ENCODE measurements around the gene ESPNL.

ESPNL gene

DNA sequence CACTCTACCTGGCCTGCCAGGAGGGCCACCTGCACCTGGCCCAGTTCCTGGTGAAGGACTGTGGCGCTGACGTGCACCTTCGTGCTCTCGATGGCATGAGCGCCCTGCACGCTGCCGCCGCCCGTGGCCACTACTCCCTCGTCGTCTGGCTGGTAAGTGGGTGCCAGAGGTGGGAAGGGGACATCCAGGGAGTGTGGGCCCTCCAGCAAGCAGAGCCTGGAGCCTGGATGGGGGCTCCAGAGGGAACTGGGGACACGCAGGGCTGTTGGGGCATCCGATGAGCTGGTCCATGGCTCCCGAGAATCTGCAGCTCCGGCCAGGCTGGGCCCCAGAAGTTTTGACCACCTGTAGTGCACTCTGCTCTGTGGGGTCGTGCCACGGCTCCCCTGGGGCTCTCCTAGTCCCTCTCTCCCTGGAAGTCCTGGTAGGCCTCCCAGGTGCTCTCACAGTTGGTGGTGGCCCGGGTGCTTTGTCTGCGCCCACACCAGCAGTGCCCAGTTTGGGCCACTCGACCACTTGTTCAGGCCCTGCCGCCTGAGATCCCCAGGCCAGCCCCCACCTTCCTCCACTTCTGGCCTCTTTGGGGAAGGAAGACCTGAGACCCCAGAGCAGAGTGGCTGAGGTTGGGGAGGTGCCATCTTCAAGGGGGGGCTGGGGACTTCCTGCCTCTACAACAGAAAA, 4.7 kb downstream of the ESPNL start:
- Histone ChIP-seq H3K4me1 (ENCODE audit: control insufficient read depth in 5 of 5, insufficient read depth in 5 of 5, low read length in 5 of 5) (peaks cover 0 to 14% (median 4%) of the 10 kb centered on the region in 5 donors), H3K9ac (ENCODE audit: low read length in 5 of 5) (no peak overlapping the region), H3K9me3 (ENCODE audit: control insufficient read depth in 5 of 5, low read length in 5 of 5) (no peaks in the 10 kb centered on the region), H3K27me3 (ENCODE audit: control insufficient read depth in 5 of 5, insufficient read depth in 4 of 5, low read length in 5 of 5) (peaks cover 11 to 19% (median 16%) of the 10 kb centered on the region in 5 donors), H3K27ac (ENCODE audit: low read depth, low read length) (no peak overlapping the region), H3K4me3 (ENCODE audit: low read depth in 1 of 5, low read length in 5 of 5) (no peak overlapping the region), H3K36me3 (ENCODE audit: control insufficient read depth in 5 of 5, insufficient read depth in 5 of 5, low read length in 5 of 5) (no peaks in the 10 kb centered on the region)

GRCh38 chr2:238105506-238106338, 5.6 kb downstream of the ESPNL start:
- Histone ChIP-seq H3K9ac (ENCODE audit: low read length in 5 of 5) (no peak overlapping the region), H3K4me3 (ENCODE audit: low read depth in 1 of 5, low read length in 5 of 5) (no peak overlapping the region), H3K9me3 (ENCODE audit: control insufficient read depth in 5 of 5, low read length in 5 of 5) (no peaks in the 10 kb centered on the region), H3K27me3 (ENCODE audit: control insufficient read depth in 5 of 5, insufficient read depth in 4 of 5, low read length in 5 of 5) (peaks cover 11 to 19% (median 16%) of the 10 kb centered on the region in 5 donors), H3K4me1 (ENCODE audit: control insufficient read depth in 5 of 5, insufficient read depth in 5 of 5, low read length in 5 of 5) (peaks cover 0 to 13% (median 4%) of the 10 kb centered on the region in 5 donors), H3K27ac (ENCODE audit: low read depth, low read length) (no peak overlapping the region), H3K36me3 (ENCODE audit: control insufficient read depth in 5 of 5, insufficient read depth in 5 of 5, low read length in 5 of 5) (no peaks in the 10 kb centered on the region)

DNA sequence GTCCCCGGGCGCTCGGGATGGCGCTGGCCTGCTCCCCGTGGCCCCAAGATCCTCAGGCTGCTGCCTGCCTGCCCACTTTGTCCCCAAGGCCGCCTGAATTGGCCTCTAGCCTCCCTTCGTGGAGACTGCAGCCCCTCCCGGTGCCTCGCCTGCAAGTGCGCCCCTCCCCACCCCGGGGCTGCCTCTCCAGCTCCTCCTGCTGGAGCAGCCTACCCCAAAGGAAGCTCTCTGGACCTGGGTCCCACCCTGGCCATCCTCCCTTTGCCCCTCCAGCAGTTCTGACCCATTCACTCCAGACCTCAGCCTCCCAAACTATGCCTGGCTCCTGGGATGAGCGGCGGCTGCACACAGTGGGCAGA, 6.2 kb downstream of the ESPNL start:
- no peaks in the 10 kb centered on the region for H3K36me3 ChIP-seq (ENCODE audit: control insufficient read depth in 5 of 5, insufficient read depth in 5 of 5, low read length in 5 of 5)

DNA sequence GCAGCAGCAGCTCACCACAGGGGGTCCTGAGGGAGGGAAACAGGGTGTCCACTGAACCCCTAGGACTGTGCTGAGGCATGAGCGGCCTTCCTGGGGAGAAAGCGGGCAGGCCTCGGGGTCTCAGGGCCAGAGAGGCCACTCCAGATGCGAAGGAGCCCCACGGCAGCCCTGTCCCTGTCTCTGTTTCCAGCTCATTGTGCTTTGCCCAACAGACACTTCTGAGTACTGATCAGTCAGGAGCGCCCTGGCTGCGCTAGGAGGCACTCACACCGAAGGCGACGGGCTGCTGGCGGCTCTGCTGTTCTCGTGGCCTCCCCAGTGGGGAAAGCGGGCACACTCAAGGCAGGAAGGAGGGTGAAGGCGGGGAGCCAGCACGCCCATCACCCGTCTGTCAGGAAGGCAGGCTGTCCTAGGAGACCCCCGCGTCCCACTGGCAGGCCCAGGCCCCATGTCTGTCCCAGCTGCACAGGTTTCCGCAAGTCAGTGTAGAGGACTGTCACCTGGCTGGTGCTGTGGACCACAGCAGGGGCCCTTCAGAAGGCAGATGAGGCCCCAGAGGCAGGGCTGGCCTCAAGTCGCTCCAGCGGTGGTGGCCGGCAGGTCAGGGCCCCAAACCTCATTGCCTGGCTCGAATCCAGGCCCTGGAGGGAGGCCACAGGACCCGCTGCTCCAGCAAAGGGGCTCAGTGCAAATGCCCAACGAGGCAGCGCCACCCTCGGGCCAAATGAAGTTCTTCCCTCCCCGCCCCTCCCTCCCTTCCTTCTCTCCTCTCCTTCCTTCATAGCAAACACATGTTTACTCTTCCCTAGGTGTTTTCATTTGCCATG, 6.8 kb downstream of the ESPNL start:
- Histone ChIP-seq H3K9me3 (ENCODE audit: control insufficient read depth in 5 of 5, low read length in 5 of 5) (no peaks in the 10 kb centered on the region), H3K4me1 (ENCODE audit: control insufficient read depth in 5 of 5, insufficient read depth in 5 of 5, low read length in 5 of 5) (peaks cover 0 to 13% (median 4%) of the 10 kb centered on the region in 5 donors), H3K9ac (ENCODE audit: low read length in 5 of 5) (no peak overlapping the region), H3K4me3 (ENCODE audit: low read depth in 1 of 5, low read length in 5 of 5) (peak overlapping the region in 2 of 5 donors; percentile 2 to 13), H3K36me3 (ENCODE audit: control insufficient read depth in 5 of 5, insufficient read depth in 5 of 5, low read length in 5 of 5) (no peaks in the 10 kb centered on the region), H3K27me3 (ENCODE audit: control insufficient read depth in 5 of 5, insufficient read depth in 4 of 5, low read length in 5 of 5) (peaks cover 11 to 19% (median 16%) of the 10 kb centered on the region in 5 donors), H3K27ac (ENCODE audit: low read depth, low read length) (no peak overlapping the region)

More for the DNA sequence above, 6.2 kb downstream of the ESPNL start:
- peaks cover 11 to 19% (median 16%) of the 10 kb centered on the region in 5 donors for H3K27me3 ChIP-seq (ENCODE audit: control insufficient read depth in 5 of 5, insufficient read depth in 4 of 5, low read length in 5 of 5)
- no peak overlapping the region for H3K27ac ChIP-seq (ENCODE audit: low read depth, low read length)
- H3K9me3 ChIP-seq (ENCODE audit: control insufficient read depth in 5 of 5, low read length in 5 of 5), result no peaks in the 10 kb centered on the region
- peaks cover 0 to 13% (median 4%) of the 10 kb centered on the region in 5 donors for H3K4me1 ChIP-seq (ENCODE audit: control insufficient read depth in 5 of 5, insufficient read depth in 5 of 5, low read length in 5 of 5)
- H3K9ac ChIP-seq (ENCODE audit: low read length in 5 of 5), result no peak overlapping the region
- no peak overlapping the region for H3K4me3 ChIP-seq (ENCODE audit: low read depth in 1 of 5, low read length in 5 of 5)

- Histone ChIP-seq H3K9ac (ENCODE audit: low read length in 5 of 5) (no peak overlapping the region), H3K36me3 (ENCODE audit: control insufficient read depth in 5 of 5, insufficient read depth in 5 of 5, low read length in 5 of 5) (no peaks in the 10 kb centered on the region), H3K27ac (ENCODE audit: low read depth, low read length) (no peak overlapping the region), H3K4me3 (ENCODE audit: low read depth in 1 of 5, low read length in 5 of 5) (peak overlapping the region in 2 of 5 donors; percentile 2 to 13), H3K27me3 (ENCODE audit: control insufficient read depth in 5 of 5, insufficient read depth in 4 of 5, low read length in 5 of 5) (peaks cover 11 to 18% (median 14%) of the 10 kb centered on the region in 5 donors), H3K4me1 (ENCODE audit: control insufficient read depth in 5 of 5, insufficient read depth in 5 of 5, low read length in 5 of 5) (peaks cover 0 to 13% (median 4%) of the 10 kb centered on the region in 5 donors), H3K9me3 (ENCODE audit: control insufficient read depth in 5 of 5, low read length in 5 of 5) (peaks cover 0 to 3% (median 1%) of the 10 kb centered on the region in 5 donors)
These were observed 7.6 kb downstream of the ESPNL start for GRCh38 chr2:238107525-238108422.

DNA sequence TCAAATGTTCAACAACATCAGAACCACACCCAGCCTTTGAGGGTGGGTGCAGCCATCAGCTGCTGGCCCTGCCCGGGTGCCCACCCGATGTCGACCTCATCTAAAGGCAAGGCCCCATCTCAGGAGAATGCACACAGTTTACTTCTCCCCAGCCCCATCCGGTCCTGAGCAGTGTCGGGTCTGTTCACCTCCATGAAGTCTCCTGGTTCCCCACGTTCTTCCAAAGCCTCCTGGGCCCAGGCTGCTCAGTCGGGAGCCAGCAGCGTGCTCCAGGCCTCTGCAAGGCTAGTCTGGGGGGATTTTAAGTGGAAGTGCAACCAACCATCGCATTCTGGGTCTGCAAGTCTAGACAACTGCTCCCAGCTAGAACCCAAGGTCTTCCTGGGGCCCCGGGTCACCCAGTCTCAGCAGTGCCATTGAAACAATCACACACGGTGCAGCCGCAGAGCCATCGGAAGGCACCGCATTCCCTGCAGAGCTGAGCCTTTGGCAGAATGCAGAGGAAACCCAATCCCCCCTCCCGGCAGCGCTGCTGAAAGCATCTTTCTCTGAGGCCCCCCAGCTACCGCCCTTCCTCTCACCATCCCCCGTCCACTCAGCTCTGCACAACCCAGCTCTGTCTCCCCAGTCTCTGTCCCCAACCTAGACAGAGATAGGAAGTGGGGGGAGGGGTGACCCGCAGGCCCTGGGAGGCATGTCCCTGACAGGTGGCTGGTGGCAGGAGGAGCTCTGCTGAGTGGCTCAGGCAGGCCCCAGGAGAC, 8.5 kb downstream of the ESPNL start:
- H3K9me3 ChIP-seq (ENCODE audit: control insufficient read depth in 5 of 5, low read length in 5 of 5), result peaks cover 0 to 7% (median 5%) of the 10 kb centered on the region in 5 donors
- no peaks in the 10 kb centered on the region for H3K36me3 ChIP-seq (ENCODE audit: control insufficient read depth in 5 of 5, insufficient read depth in 5 of 5, low read length in 5 of 5)
- no peak overlapping the region for H3K4me3 ChIP-seq (ENCODE audit: low read depth in 1 of 5, low read length in 5 of 5)
- peaks cover 0 to 13% (median 4%) of the 10 kb centered on the region in 5 donors for H3K4me1 ChIP-seq (ENCODE audit: control insufficient read depth in 5 of 5, insufficient read depth in 5 of 5, low read length in 5 of 5)
- no peak overlapping the region for H3K27ac ChIP-seq (ENCODE audit: low read depth, low read length)
- no peak overlapping the region for H3K9ac ChIP-seq (ENCODE audit: low read length in 5 of 5)
- peaks cover 11 to 16% (median 14%) of the 10 kb centered on the region in 5 donors for H3K27me3 ChIP-seq (ENCODE audit: control insufficient read depth in 5 of 5, insufficient read depth in 4 of 5, low read length in 5 of 5)

- no peak overlapping the region for H3K4me3 ChIP-seq (ENCODE audit: low read depth in 1 of 5, low read length in 5 of 5)
- H3K9me3 ChIP-seq (ENCODE audit: control insufficient read depth in 5 of 5, low read length in 5 of 5), result peaks cover 0 to 7% (median 5%) of the 10 kb centered on the region in 5 donors
- H3K9ac ChIP-seq (ENCODE audit: low read length in 5 of 5), result no peak overlapping the region
- H3K36me3 ChIP-seq (ENCODE audit: control insufficient read depth in 5 of 5, insufficient read depth in 5 of 5, low read length in 5 of 5), result no peaks in the 10 kb centered on the region
- peaks cover 0 to 4% (median 3%) of the 10 kb centered on the region in 5 donors for H3K4me1 ChIP-seq (ENCODE audit: control insufficient read depth in 5 of 5, insufficient read depth in 5 of 5, low read length in 5 of 5)
- no peak overlapping the region for H3K27ac ChIP-seq (ENCODE audit: low read depth, low read length)
- peaks cover 18 to 37% (median 26%) of the 10 kb centered on the region in 5 donors for H3K27me3 ChIP-seq (ENCODE audit: control insufficient read depth in 5 of 5, insufficient read depth in 4 of 5, low read length in 5 of 5)
These were observed 13.5 kb downstream of the ESPNL start for GRCh38 chr2:238113611-238114010.

GRCh38 chr2:238114331-238114841, 14.2 kb downstream of the ESPNL start:
- Histone ChIP-seq H3K4me1 (ENCODE audit: control insufficient read depth in 5 of 5, insufficient read depth in 5 of 5, low read length in 5 of 5) (no peaks in the 10 kb centered on the region), H3K4me3 (ENCODE audit: low read depth in 1 of 5, low read length in 5 of 5) (no peak overlapping the region), H3K27me3 (ENCODE audit: control insufficient read depth in 5 of 5, insufficient read depth in 4 of 5, low read length in 5 of 5) (peaks cover 18 to 37% (median 26%) of the 10 kb centered on the region in 5 donors), H3K27ac (ENCODE audit: low read depth, low read length) (no peak overlapping the region), H3K36me3 (ENCODE audit: control insufficient read depth in 5 of 5, insufficient read depth in 5 of 5, low read length in 5 of 5) (no peaks in the 10 kb centered on the region), H3K9me3 (ENCODE audit: control insufficient read depth in 5 of 5, low read length in 5 of 5) (peaks cover 0 to 7% (median 5%) of the 10 kb centered on the region in 5 donors), H3K9ac (ENCODE audit: low read length in 5 of 5) (no peak overlapping the region)
